Activated CD8-positive, alpha-beta T cell treated with anti-CD3 and anti-CD28 coated beads for 36 hours (primary cell): ENCODE data around the gene SACS. TPM values are rescaled to one million over a fixed set of nuclear protein-coding genes. Genes with fewer than 3 reads are reported as not detected.

Experiments used
- ATAC-seq: fragments of 200-7000 bp; cut with Tn5 transposase; one replicate; pipeline ENCODE4 v1.10.0; 2021; ENCODE audit warnings: mild to moderate bottlenecking, moderate library complexity
- CTCF ChIA-PET: fragments of 350-600 bp; sonication (Branson Sonifier 250); formaldehyde crosslinking; loops from one replicate; lab custom pipeline; 2021; ENCODE audit warnings: antibody characterized with exemption; lab: Charles Lee
- POLR2A ChIA-PET: fragments of 350-600 bp; sonication (Branson Sonifier 250); formaldehyde crosslinking; loops from one replicate; lab custom pipeline; 2021; ENCODE audit warnings: antibody characterized with exemption; lab: Charles Lee
- DNase-seq: peaks from one replicate; pipeline ENCODE4 v3.0.0-alpha.2; 2020
- H3K27ac Mint-ChIP-seq: one replicate; pipeline ENCODE4 v1.8.0; 2021; ENCODE audit warnings: mild to moderate bottlenecking, mixed read lengths
- H3K27me3 Mint-ChIP-seq: one replicate; pipeline ENCODE4 v1.8.0; 2021; ENCODE audit warnings: mixed read lengths
- H3K36me3 Mint-ChIP-seq: one replicate; pipeline ENCODE4 v1.8.0; 2021; ENCODE audit warnings: low read depth, mixed read lengths
- H3K4me1 Mint-ChIP-seq: one replicate; pipeline ENCODE4 v1.8.0; 2021; ENCODE audit warnings: low read depth, mixed read lengths
- H3K4me3 Mint-ChIP-seq: one replicate; pipeline ENCODE4 v1.8.0; 2021; ENCODE audit warnings: mild to moderate bottlenecking, moderate library complexity, mixed read lengths
- H3K9me3 Mint-ChIP-seq: one replicate; pipeline ENCODE4 v1.8.0; 2021; ENCODE audit warnings: mixed read lengths
- intact Hi-C: fragments of 100-400 bp; cut with micrococcal nuclease; formaldehyde crosslinking; loops from one replicate; pipeline ENCODE4 v1.10.0; 2022
- total RNA-seq, 2 experiments: library from RNA; stranded (reverse); gene quantifications; one replicate each; pipeline ENCODE4 v1.2.3, GENCODE V29; 2021
- TF ChIP-seq, protein P1 (sequence below): fragments of 200-600 bp; IDR thresholded peaks from one replicate; pipeline ENCODE4 v1.8.0; 2022; ENCODE audit warnings: antibody characterized with exemption, mild to moderate bottlenecking

Gene SACS
- total RNA-seq, 2 experiments from 2014 or later: 39.2 to 46.4 TPM

DNA sequence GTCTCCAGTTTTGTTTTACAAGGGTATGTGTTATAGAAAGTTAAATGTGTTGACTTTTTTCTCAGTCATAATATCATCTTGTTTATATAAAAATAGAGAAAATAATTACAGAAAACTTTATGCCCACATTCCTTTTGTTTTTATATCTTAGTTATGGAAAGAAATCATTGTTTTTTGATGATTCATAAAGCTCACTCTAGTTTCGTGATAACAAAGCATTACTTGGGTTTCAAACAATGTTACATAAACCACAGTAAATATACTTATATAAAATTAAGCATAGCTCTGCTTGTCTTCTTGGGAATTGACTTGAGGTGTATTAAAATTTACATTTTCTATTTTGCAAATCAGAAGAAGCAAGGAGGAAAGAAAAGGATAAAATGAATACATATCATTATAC lies 140.9 kb downstream of the SACS start:
- ATAC-seq (no peak), DNase-seq (no peak)
- Mint-ChIP-seq H3K4me1 (no peaks in the 10 kb centered on the region), H3K36me3 (no peaks in the 10 kb centered on the region), H3K4me3 (no peak overlapping the region), H3K27ac (no peak overlapping the region), H3K27me3 (peaks cover 1% of the 10 kb centered on the region), H3K9me3 (no peaks in the 10 kb centered on the region)
- ChIA-PET POLR2A (no interaction called here), CTCF (no interaction called here)
- intact Hi-C loops: no loop called here
- TF ChIP-seq, protein P1, sequence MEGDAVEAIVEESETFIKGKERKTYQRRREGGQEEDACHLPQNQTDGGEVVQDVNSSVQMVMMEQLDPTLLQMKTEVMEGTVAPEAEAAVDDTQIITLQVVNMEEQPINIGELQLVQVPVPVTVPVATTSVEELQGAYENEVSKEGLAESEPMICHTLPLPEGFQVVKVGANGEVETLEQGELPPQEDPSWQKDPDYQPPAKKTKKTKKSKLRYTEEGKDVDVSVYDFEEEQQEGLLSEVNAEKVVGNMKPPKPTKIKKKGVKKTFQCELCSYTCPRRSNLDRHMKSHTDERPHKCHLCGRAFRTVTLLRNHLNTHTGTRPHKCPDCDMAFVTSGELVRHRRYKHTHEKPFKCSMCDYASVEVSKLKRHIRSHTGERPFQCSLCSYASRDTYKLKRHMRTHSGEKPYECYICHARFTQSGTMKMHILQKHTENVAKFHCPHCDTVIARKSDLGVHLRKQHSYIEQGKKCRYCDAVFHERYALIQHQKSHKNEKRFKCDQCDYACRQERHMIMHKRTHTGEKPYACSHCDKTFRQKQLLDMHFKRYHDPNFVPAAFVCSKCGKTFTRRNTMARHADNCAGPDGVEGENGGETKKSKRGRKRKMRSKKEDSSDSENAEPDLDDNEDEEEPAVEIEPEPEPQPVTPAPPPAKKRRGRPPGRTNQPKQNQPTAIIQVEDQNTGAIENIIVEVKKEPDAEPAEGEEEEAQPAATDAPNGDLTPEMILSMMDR: no peak

DNA sequence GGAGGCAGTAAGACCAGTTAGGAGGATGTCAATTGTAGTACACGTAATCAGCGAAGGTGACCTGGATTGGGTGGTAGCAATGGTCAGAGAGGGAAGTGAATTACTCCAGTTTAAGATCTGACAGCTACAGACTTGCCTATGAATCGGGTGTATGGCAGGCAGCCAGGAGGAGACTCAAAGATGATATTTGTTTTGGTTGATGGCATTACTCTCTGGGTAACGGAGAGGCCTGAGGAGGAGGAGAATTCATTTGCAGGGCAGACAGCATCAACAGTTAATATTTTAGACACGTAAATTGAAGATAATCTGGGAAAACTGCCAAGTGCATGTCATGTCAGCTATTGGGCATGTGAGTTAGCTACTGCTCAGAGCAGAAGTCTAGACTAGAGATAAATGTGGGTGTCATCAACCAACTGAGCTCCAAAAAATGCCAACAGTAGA lies 143.6 kb downstream of the SACS start:
- Mint-ChIP-seq H3K4me3 (no peak overlapping the region), H3K36me3 (no peaks in the 10 kb centered on the region), H3K27ac (no peak overlapping the region), H3K9me3 (no peaks in the 10 kb centered on the region), H3K4me1 (no peaks in the 10 kb centered on the region), H3K27me3 (peaks cover 7% of the 10 kb centered on the region)
- ChIA-PET CTCF (no interaction called here), POLR2A (no interaction called here)
- DNase-seq (no peak), ATAC-seq (no peak)
- TF ChIP-seq, protein P1: no peak
- intact Hi-C loops: no loop called here

DNA sequence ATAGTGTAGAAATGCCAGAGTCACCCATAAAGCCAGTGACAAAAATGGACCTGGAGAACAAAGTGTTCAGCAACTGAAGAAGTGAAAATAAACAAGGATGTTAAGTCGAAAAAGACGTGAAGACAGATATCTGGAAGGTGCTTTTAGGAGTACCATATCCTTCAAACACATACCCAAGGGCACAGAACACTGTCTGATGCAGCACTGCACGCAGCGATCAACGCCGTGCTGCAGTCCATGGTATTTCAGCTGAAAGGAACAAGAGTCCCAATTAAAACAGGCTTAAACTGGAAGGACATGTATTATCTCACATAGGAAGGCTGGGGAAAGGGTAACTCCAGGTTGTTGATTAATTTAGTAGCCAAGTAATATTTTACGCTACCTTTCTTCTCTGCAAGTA lies 144.5 kb downstream of the SACS start:
- no peaks in the 10 kb centered on the region for H3K4me1 Mint-ChIP-seq
- CTCF ChIA-PET: no interaction called here

DNA sequence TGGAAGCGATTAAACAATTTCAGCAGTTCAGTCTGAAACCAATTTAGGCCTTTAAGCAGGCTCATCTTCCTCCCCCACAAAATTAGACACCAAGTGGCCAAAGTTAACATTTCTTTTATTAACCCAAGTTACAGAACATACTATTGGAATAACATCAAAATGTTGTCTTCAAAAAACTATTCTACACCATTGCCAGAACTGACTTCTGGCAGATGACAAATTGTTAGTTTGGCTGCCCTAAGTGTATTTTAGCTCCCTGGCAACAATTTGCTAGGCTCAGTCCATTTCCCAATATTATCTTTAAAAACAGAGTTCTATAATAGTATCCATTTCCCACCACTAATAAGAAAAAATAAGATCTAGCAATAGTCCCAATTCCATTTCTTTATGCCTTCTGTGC lies 144.9 kb downstream of the SACS start:
- H3K27ac Mint-ChIP-seq: no peak overlapping the region
- H3K9me3 Mint-ChIP-seq: no peaks in the 10 kb centered on the region
- intact Hi-C loops: no loop called here
- ChIA-PET POLR2A (no interaction called here), CTCF (no interaction called here)
- no peak overlapping the region for H3K4me3 Mint-ChIP-seq
- TF ChIP-seq, protein P1: no peak
- DNase-seq (no peak), ATAC-seq (no peak)
- no peaks in the 10 kb centered on the region for H3K36me3 Mint-ChIP-seq
- peaks cover 9% of the 10 kb centered on the region for H3K27me3 Mint-ChIP-seq
- no peaks in the 10 kb centered on the region for H3K4me1 Mint-ChIP-seq

More for the DNA sequence above, 144.5 kb downstream of the SACS start:
- H3K36me3 Mint-ChIP-seq: no peaks in the 10 kb centered on the region
- ATAC-seq: no peak
- POLR2A ChIA-PET: no interaction called here
- H3K4me3 Mint-ChIP-seq: no peak overlapping the region
- TF ChIP-seq, protein P1: no peak
- intact Hi-C loops: no loop called here
- no peak overlapping the region for H3K27ac Mint-ChIP-seq
- no peaks in the 10 kb centered on the region for H3K9me3 Mint-ChIP-seq
- peaks cover 9% of the 10 kb centered on the region for H3K27me3 Mint-ChIP-seq
- no peak for DNase-seq

DNA sequence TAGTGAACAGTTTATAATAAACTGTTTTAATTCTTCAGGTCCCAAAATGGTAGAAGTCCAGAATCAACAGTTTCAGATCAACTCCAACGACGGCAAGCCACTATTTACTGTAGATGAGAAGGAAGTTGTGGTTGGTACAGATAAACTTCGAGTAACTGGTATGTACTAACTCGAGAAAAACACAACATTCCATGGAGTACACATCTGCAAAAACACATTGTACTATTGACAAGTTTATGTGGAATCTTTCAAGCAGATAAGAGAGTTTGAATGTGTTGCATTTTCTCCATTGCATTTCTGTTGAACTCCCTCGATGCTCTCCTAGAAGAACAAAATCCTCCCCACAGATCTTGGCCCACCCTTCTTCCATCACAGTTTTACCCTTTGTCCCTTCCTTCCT lies 154.2 kb downstream of the SACS start:
- POLR2A ChIA-PET: no interaction called here
- DNase-seq: no peak
- Mint-ChIP-seq H3K4me3 (no peak overlapping the region), H3K36me3 (no peaks in the 10 kb centered on the region), H3K4me1 (no peaks in the 10 kb centered on the region), H3K27me3 (peaks cover 10% of the 10 kb centered on the region), H3K27ac (no peak overlapping the region), H3K9me3 (no peaks in the 10 kb centered on the region)
- CTCF ChIA-PET: no interaction called here
- ATAC-seq: no peak
- TF ChIP-seq, protein P1: no peak
- intact Hi-C loops: no loop called here

Other genes with a start within 250 kb of the SACS start
- gene TNFRSF19, start 136.7 kb upstream of the SACS start, total RNA-seq: not detected